Body of pancreas (tissue), 4 donors: ENCODE measurements around the gene IL1RAPL1.

Experiments used
- POLR2A ChIP-seq, 3 donors: fragments of 450-650 bp; IDR thresholded peaks; one replicate each; pipeline ENCODE4 v1.6.1; 2016; ENCODE audit warnings: antibody characterized with exemption in 3 of 3, mild to moderate bottlenecking in 2 of 3
- TF ChIP-seq, protein P1 (sequence below), 7 experiments: fragments of 450-650 bp in 4 of 7; fragments of 200-600 bp in 3 of 7; sonication (generic) in 3 of 7; IDR thresholded peaks; one replicate each; pipeline ENCODE4 v1.5.1; 2016 to 2019; ENCODE audit warnings: antibody characterized with exemption in 7 of 7

DNA sequence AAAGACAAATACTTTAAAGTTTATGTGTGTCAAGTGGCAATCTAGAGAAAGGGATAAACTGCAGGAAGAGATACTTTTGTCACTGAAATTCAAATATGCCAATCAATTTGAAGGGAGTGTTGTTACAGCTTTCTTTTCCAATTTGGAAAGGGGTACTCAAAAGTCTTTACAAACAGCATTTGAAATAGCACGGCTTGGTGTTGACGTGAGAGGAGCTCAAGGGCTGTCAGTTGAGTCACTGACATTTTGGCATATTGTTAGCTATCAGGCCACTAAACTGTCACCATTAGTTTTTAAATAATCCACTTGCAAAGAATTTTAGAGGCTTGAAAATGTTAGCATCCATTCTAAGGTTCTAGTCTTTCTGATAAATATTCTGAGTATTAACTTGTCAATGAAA lies 698.4 kb downstream of the IL1RAPL1 start:
- TF ChIP-seq POLR2A (IDR thresholded peaks at IDR 0.05), result no peak
- TF ChIP-seq, protein P1, sequence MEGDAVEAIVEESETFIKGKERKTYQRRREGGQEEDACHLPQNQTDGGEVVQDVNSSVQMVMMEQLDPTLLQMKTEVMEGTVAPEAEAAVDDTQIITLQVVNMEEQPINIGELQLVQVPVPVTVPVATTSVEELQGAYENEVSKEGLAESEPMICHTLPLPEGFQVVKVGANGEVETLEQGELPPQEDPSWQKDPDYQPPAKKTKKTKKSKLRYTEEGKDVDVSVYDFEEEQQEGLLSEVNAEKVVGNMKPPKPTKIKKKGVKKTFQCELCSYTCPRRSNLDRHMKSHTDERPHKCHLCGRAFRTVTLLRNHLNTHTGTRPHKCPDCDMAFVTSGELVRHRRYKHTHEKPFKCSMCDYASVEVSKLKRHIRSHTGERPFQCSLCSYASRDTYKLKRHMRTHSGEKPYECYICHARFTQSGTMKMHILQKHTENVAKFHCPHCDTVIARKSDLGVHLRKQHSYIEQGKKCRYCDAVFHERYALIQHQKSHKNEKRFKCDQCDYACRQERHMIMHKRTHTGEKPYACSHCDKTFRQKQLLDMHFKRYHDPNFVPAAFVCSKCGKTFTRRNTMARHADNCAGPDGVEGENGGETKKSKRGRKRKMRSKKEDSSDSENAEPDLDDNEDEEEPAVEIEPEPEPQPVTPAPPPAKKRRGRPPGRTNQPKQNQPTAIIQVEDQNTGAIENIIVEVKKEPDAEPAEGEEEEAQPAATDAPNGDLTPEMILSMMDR (IDR thresholded peaks at IDR 0.05), result no peak
